Ishikawa (cell line): ENCODE measurements around the gene USP49.

Experiments
- CREB1 ChIP-seq: IDR thresholded peaks from 2 replicates; pipeline ENCODE4 v1.6.1; 2012; ENCODE audit warnings: low read depth
- EP300 ChIP-seq: IDR thresholded peaks from 2 replicates; pipeline ENCODE4 v1.6.1; 2012; ENCODE audit warnings: borderline replicate concordance
- FOXM1 ChIP-seq: IDR thresholded peaks from 2 replicates; pipeline ENCODE4 v1.6.1; 2012; ENCODE audit warnings: low read depth, borderline replicate concordance
- RAD21 ChIP-seq: IDR thresholded peaks from 2 replicates; pipeline ENCODE4 v1.6.1; 2012; ENCODE audit warnings: low read depth
- TAF1 ChIP-seq: IDR thresholded peaks from 2 replicates; pipeline ENCODE4 v1.6.1; 2012; ENCODE audit warnings: low read depth, mild to moderate bottlenecking
- TEAD4 ChIP-seq: IDR thresholded peaks from 2 replicates; pipeline ENCODE4 v1.6.1; 2012
- TF ChIP-seq, protein P1 (sequence below): IDR thresholded peaks from 2 replicates; pipeline ENCODE4 v1.6.1; 2012
- TF ChIP-seq, protein P2 (sequence below): IDR thresholded peaks from 2 replicates; pipeline ENCODE4 v1.6.1; 2012; ENCODE audit warnings: low read depth, mild to moderate bottlenecking
- TF ChIP-seq, protein P3 (sequence below): IDR thresholded peaks from 2 replicates; pipeline ENCODE4 v1.6.1; 2012

DNA sequence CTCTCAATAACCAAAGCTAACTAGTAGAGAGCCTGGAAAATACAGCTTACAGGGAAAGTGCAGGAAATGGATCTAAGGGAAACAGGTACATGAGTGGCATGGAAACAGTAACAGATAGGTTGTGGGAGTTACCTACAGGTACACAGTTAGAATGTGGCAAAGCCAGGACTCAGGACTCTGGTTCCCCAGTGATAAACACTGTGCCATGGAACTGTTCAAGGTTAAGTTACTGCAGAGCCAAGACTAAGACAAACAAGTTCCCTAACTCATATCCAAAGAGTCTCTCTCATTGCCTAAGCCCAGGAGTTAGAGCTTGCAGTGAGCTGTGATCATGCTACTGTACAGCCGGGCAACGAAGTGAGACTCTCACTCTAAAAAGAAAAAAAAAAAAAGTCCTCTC is 19.2 kb upstream of the USP49 start:
- TF ChIP-seq, protein P1, sequence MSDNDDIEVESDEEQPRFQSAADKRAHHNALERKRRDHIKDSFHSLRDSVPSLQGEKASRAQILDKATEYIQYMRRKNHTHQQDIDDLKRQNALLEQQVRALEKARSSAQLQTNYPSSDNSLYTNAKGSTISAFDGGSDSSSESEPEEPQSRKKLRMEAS: no peak
- TF ChIP-seq CREB1: no peak
- TF ChIP-seq, protein P2, sequence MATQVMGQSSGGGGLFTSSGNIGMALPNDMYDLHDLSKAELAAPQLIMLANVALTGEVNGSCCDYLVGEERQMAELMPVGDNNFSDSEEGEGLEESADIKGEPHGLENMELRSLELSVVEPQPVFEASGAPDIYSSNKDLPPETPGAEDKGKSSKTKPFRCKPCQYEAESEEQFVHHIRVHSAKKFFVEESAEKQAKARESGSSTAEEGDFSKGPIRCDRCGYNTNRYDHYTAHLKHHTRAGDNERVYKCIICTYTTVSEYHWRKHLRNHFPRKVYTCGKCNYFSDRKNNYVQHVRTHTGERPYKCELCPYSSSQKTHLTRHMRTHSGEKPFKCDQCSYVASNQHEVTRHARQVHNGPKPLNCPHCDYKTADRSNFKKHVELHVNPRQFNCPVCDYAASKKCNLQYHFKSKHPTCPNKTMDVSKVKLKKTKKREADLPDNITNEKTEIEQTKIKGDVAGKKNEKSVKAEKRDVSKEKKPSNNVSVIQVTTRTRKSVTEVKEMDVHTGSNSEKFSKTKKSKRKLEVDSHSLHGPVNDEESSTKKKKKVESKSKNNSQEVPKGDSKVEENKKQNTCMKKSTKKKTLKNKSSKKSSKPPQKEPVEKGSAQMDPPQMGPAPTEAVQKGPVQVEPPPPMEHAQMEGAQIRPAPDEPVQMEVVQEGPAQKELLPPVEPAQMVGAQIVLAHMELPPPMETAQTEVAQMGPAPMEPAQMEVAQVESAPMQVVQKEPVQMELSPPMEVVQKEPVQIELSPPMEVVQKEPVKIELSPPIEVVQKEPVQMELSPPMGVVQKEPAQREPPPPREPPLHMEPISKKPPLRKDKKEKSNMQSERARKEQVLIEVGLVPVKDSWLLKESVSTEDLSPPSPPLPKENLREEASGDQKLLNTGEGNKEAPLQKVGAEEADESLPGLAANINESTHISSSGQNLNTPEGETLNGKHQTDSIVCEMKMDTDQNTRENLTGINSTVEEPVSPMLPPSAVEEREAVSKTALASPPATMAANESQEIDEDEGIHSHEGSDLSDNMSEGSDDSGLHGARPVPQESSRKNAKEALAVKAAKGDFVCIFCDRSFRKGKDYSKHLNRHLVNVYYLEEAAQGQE: no peak
- no peak for TF ChIP-seq FOXM1
- TF ChIP-seq RAD21: no peak
- TF ChIP-seq TAF1: no peak
- TF ChIP-seq EP300: no peak
- TF ChIP-seq, protein P3, sequence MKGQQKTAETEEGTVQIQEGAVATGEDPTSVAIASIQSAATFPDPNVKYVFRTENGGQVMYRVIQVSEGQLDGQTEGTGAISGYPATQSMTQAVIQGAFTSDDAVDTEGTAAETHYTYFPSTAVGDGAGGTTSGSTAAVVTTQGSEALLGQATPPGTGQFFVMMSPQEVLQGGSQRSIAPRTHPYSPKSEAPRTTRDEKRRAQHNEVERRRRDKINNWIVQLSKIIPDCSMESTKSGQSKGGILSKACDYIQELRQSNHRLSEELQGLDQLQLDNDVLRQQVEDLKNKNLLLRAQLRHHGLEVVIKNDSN: no peak
- no peak for TF ChIP-seq TEAD4
